Mucosa of rectum (tissue), 2 donors: ENCODE measurements around the gene GALNT3.

ENCODE experiments used
- H3K27ac ChIP-seq, 2 donors: one replicate each; pipeline ENCODE4 v1.7.0; 2013; ENCODE audit warnings: inconsistent platforms in 2 of 2, low read depth in 2 of 2, low read length in 2 of 2
- H3K27me3 ChIP-seq, 2 donors: one replicate each; pipeline ENCODE4 v1.7.0; 2013; ENCODE audit warnings: low read length in 2 of 2; ENCODE audit not compliant: control insufficient read depth in 2 of 2, insufficient read depth in 2 of 2
- H3K36me3 ChIP-seq, 2 donors: one replicate each; pipeline ENCODE4 v1.7.0; 2013; ENCODE audit warnings: low read length in 2 of 2; ENCODE audit not compliant: control insufficient read depth in 2 of 2, insufficient read depth in 2 of 2
- H3K4me1 ChIP-seq, 2 donors: one replicate each; pipeline ENCODE4 v1.7.0; 2013; ENCODE audit warnings: low read length in 2 of 2, mild to moderate bottlenecking in 1 of 2; ENCODE audit not compliant: control insufficient read depth in 2 of 2, insufficient read depth in 2 of 2
- H3K4me3 ChIP-seq, 2 donors: one replicate each; pipeline ENCODE4 v1.7.0; 2013; ENCODE audit warnings: low read length in 2 of 2
- H3K9ac ChIP-seq, 2 donors: one replicate each; pipeline ENCODE4 v1.7.0; 2013; ENCODE audit warnings: low read length in 2 of 2, low read depth in 1 of 2, mild to moderate bottlenecking in 1 of 2
- H3K9me3 ChIP-seq, 2 donors: one replicate each; pipeline ENCODE4 v1.7.0; 2013; ENCODE audit warnings: low read length in 2 of 2; ENCODE audit not compliant: control insufficient read depth in 2 of 2
- donor health status: healthy.
- donor health status: Normal muscosa, but diverticular disease.

Gene GALNT3

GRCh38 chr2:165757906-165758675 is 36.0 kb downstream of the GALNT3 start:
- no peaks in the 10 kb centered on the region for H3K27me3 ChIP-seq
- peaks cover 5 to 30% of the 10 kb centered on the region in 2 donors for H3K36me3 ChIP-seq
- H3K4me1 ChIP-seq: no peaks in the 10 kb centered on the region
- no peak overlapping the region for H3K9ac ChIP-seq
- H3K9me3 ChIP-seq: no peaks in the 10 kb centered on the region
- no peak overlapping the region for H3K27ac ChIP-seq
- no peak overlapping the region for H3K4me3 ChIP-seq

GRCh38 chr2:165746501-165746900 is 47.5 kb downstream of the GALNT3 start:
- H3K9me3 ChIP-seq: no peaks in the 10 kb centered on the region
- H3K27ac ChIP-seq: no peak overlapping the region
- no peaks in the 10 kb centered on the region for H3K4me1 ChIP-seq
- no peak overlapping the region for H3K4me3 ChIP-seq
- H3K36me3 ChIP-seq: peaks cover 7 to 28% of the 10 kb centered on the region in 2 donors
- no peaks in the 10 kb centered on the region for H3K27me3 ChIP-seq
- no peak overlapping the region for H3K9ac ChIP-seq

GRCh38 chr2:165745916-165746315 is 48.1 kb downstream of the GALNT3 start:
- H3K36me3 ChIP-seq: peaks cover 7 to 28% of the 10 kb centered on the region in 2 donors
- H3K27ac ChIP-seq: no peak overlapping the region
- H3K9ac ChIP-seq: no peak overlapping the region

GRCh38 chr2:165743442-165743841 is 50.6 kb downstream of the GALNT3 start:
- no peaks in the 10 kb centered on the region for H3K27me3 ChIP-seq
- no peaks in the 10 kb centered on the region for H3K9me3 ChIP-seq
- no peak overlapping the region for H3K27ac ChIP-seq
- peaks cover 7 to 17% of the 10 kb centered on the region in 2 donors for H3K36me3 ChIP-seq
- no peaks in the 10 kb centered on the region for H3K4me1 ChIP-seq
- no peak overlapping the region for H3K4me3 ChIP-seq
- no peak overlapping the region for H3K9ac ChIP-seq

More at GRCh38 chr2:165745916-165746315, 48.1 kb downstream of the GALNT3 start:
- H3K4me1 ChIP-seq: no peaks in the 10 kb centered on the region
- no peaks in the 10 kb centered on the region for H3K9me3 ChIP-seq
- no peak overlapping the region for H3K4me3 ChIP-seq
- no peaks in the 10 kb centered on the region for H3K27me3 ChIP-seq

- no peaks in the 10 kb centered on the region for H3K36me3 ChIP-seq
- H3K27ac ChIP-seq: no peak overlapping the region
- no peak overlapping the region for H3K9ac ChIP-seq
- no peaks in the 10 kb centered on the region for H3K4me1 ChIP-seq
- peaks cover 0 to 3% of the 10 kb centered on the region in 2 donors for H3K27me3 ChIP-seq
- no peak overlapping the region for H3K4me3 ChIP-seq
- no peaks in the 10 kb centered on the region for H3K9me3 ChIP-seq
These were observed 68.6 kb downstream of the GALNT3 start for GRCh38 chr2:165725421-165725820.

- H3K9ac ChIP-seq: no peak overlapping the region
- H3K4me3 ChIP-seq: no peak overlapping the region
- H3K4me1 ChIP-seq: no peaks in the 10 kb centered on the region
- H3K9me3 ChIP-seq: no peaks in the 10 kb centered on the region
- no peak overlapping the region for H3K27ac ChIP-seq
- H3K36me3 ChIP-seq: no peaks in the 10 kb centered on the region
- H3K27me3 ChIP-seq: peaks cover 0 to 3% of the 10 kb centered on the region in 2 donors
These were observed 73.5 kb downstream of the GALNT3 start for GRCh38 chr2:165720511-165720910.

GRCh38 chr2:165718610-165719210 is 75.3 kb downstream of the GALNT3 start:
- no peak overlapping the region for H3K27ac ChIP-seq
- H3K27me3 ChIP-seq: peaks cover 0 to 3% of the 10 kb centered on the region in 2 donors
- H3K36me3 ChIP-seq: no peaks in the 10 kb centered on the region
- H3K4me3 ChIP-seq: no peak overlapping the region
- H3K4me1 ChIP-seq: no peaks in the 10 kb centered on the region
- H3K9me3 ChIP-seq: no peaks in the 10 kb centered on the region
- no peak overlapping the region for H3K9ac ChIP-seq

- Histone ChIP-seq H3K4me3 (no peak overlapping the region), H3K9me3 (no peaks in the 10 kb centered on the region), H3K9ac (no peak overlapping the region), H3K27me3 (peaks cover 0 to 3% of the 10 kb centered on the region in 2 donors), H3K36me3 (no peaks in the 10 kb centered on the region), H3K27ac (no peak overlapping the region), H3K4me1 (no peaks in the 10 kb centered on the region)
These were observed 78.0 kb downstream of the GALNT3 start for GRCh38 chr2:165716091-165716490.

- Histone ChIP-seq H3K9ac (no peak overlapping the region), H3K36me3 (no peaks in the 10 kb centered on the region), H3K9me3 (no peaks in the 10 kb centered on the region), H3K4me3 (no peak overlapping the region), H3K27ac (no peak overlapping the region), H3K27me3 (no peaks in the 10 kb centered on the region), H3K4me1 (no peaks in the 10 kb centered on the region)
These were observed 87.0 kb downstream of the GALNT3 start for GRCh38 chr2:165706960-165707487.

GRCh38 chr2:165701147-165701546 is 92.9 kb downstream of the GALNT3 start:
- Histone ChIP-seq H3K9me3 (no peaks in the 10 kb centered on the region), H3K9ac (no peak overlapping the region), H3K36me3 (no peaks in the 10 kb centered on the region), H3K27ac (no peak overlapping the region), H3K4me1 (peaks cover 0 to 2% of the 10 kb centered on the region in 2 donors), H3K27me3 (no peaks in the 10 kb centered on the region), H3K4me3 (no peak overlapping the region)
